HG03159 (cell line): ENCODE results near the gene AARS2.

Experiments
- ATAC-seq: cut with Tn5 transposase; IDR thresholded peaks from one replicate; pipeline ENCODE4 v1.9.1; 2021; ENCODE audit warnings: mild to moderate bottlenecking, moderate library complexity; ENCODE audit not compliant: unreplicated experiment

Gene AARS2

GRCh38 chr6:44301782-44302564, 11.2 kb downstream of the AARS2 start:
- no peak for ATAC-seq

DNA sequence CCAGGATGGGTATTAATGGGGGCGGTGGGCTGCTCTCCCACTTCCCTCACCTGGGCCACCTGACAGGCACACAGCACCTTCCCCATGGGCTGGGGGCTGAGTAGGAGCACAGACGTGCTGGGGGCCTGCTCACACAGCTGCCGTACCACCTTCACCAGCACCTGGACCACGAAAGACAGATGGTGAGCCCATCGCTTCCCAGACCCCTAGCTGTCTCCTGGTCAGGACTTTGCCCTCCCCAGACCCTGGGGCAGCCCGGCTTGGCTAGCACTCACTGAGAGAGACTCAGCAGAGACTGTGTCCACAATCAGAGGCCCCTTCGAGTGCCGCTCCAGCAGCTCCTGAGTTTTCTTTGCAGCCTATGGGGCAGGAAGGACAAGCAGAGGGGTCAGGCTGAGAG, 12.0 kb downstream of the AARS2 start:
- ATAC-seq = no peak

DNA sequence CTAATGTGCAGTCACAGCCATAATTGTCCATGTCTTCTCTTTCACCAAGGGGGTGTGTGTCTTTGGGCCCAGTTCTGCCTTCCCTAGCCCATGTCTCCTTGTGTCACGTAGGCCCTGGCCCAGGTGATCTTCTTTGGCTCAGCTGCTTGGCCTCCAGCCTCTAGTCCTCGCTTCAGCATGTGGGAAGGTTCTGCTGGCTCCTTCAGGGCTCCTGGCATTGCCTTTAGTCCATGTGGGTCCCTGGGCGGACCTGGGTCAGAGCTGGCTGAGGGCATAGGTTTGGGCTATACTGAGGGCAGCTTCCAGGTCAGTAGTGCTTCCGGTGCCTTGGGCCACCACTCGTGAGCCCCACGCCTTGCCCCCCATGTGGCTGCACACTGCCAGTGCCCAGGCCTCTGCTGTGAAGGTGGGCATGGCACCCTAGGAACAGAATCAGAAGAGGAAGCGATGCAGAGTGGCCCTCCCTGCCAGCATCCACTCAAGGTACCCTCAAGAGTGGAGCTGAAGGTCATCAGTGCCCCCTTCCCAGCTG, 12.8 kb downstream of the AARS2 start:
- ATAC-seq = no peak

DNA sequence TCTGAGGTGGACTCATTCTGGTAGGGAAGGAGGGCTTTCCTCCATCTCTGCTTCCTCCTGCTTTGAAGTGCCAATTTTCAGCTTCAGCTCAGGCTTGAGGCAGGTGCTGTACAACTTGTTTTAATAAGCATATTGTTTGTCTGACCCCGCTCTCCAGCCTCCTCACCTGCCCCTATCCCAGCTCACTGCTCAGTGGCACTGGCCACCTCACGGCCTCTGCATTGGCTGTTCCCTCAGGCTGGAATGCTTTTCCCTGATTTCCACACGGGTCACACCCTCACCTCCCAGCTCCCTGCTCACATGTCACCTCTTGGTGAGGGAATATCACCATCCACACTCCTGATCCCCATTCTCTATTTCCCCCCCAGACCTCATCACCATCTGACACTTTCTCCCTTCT, 14.3 kb downstream of the AARS2 start:
- ATAC-seq = no peak

DNA sequence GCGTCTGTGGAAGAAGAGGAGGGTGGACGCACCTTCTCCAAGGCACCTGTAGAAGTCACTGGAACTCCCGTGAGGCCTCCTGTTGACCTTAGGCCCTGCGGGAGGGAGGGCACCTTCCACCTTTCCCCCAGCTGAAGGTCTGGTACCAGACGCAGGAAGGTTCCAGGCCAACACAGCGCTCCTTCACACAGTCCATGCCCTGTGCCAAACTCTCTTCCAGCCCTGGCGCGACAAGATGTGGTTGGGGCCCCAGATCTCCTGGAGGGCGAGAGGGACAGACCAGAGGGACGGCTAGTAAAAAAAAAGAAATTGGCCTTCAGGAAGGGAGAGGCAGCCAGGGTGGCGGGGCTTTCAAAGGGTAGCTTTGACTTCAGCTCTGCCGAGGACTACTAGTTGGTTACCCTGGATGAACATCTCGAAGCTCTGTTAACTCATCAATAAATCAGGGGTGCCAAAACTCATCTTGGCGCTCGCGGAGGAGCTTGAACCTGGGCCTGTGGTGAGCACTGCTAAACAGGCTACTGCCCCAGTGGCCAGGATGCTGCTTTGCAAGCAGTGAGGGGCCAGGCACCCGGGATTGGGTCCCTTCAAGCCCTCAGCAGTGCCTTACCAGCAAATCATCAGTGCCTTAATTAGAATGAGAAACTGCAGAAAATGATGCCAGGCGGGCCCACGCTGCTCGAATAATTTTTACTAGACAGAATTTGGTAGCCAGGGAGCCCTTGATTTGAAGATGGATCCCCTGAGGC, 14.9 kb downstream of the AARS2 start:
- no peak for ATAC-seq

- ATAC-seq = no peak
These were observed 15.8 kb downstream of the AARS2 start for GRCh38 chr6:44297063-44298038.

DNA sequence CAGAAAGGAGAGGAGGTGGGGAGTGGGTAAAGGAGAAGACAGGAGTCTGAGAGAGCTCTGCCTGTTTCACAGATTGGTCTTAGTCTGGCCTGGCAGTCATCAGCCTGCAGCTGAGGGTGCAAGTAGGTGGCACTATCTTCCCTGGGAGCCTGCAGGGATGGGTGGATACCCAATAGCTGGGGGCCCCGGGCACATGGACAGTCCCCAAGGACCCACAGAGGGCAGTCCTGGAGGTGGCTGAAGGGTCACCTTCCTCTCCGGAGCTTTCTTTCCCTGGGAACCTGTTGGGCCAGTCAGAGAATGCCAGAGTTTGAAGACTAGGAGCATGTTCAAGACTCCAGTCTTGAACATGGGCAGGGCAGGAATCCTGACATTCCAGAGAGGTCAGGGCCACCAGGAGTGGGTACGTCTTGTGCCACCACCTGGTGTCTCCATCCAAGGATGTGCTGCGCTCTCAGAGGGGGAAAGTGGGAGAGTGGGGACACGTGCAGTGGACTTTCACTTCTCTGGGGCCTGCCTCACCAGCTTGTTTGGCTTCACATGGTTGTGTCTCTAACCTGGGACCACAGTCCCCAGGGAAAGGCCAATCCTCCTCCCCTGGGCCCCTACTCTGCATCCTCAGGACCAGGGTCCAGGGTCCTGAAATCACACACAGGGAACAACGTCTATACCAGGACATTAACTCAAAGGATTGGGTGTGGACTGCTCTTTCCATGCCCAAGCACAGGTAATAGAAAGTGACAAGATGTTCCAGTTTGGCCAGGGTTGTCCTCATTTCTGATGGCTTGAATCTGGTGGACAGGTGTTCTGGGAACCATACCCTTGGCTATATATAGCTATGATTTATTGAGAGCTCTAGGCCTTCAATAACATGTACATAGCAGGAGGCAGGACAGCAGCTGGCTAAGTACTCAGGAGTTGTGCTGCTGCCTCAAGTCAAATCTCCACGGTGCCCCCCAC, 18.0 kb downstream of the AARS2 start:
- ATAC-seq = no peak

DNA sequence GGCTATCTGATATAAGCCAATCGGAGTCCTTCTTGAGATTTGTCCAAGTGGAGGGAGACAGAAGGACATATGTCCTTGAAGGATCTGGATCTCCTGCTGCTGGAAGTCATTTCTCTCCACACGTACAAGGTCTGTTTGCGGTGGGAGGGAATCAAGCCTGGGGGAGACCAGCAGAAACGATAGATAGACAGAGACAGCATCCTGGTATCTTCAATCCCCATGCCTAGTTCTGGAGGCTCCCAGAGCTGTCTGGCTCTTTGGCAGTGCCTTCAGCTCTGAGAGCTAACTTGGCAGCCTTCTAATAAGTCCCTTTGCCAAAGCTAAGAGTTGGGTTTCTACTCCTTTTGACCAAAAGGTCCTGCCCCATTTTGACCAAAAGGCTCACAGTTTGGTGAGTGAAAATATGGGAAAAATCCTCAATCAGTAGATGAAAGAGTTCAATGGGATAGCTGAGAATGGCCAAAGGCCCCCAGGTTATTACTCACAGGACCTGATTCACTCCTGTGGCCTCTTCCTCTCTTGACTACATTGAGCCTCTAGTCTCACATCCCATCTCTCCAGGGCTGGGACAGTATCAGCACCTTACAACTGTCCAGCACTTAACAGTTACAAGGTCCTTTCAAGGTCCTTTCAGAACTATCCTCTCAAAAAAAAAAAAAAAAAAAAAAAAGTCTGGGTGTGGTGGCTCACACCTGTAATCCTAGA, 20.3 kb downstream of the AARS2 start:
- ATAC-seq = no peak

DNA sequence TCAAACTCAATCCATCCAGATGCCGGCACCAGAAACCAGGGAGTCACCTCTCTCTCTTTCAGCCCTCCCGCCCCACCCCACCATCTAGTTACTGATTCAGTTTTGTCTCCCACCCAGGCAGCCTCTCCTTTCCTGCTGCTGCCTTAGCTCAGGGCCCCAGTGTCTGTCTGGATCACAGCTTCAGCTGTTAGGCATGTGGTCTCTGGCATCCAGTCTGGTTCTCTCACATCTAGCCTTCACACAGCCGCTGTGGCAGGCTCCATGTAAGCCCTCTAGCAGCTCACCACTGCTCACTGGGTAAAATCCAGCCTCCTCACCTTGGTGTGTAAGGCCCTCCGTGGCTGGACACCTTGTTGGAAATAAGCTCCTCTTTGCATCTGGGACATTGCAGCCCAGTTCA, 21.3 kb downstream of the AARS2 start:
- no peak for ATAC-seq

GRCh38 chr6:44289726-44290260, 23.4 kb downstream of the AARS2 start:
- no peak for ATAC-seq

GRCh38 chr6:44286747-44287146, 26.4 kb downstream of the AARS2 start:
- ATAC-seq = no peak

- ATAC-seq = no peak
These were observed 26.9 kb downstream of the AARS2 start for GRCh38 chr6:44286285-44286565.

DNA sequence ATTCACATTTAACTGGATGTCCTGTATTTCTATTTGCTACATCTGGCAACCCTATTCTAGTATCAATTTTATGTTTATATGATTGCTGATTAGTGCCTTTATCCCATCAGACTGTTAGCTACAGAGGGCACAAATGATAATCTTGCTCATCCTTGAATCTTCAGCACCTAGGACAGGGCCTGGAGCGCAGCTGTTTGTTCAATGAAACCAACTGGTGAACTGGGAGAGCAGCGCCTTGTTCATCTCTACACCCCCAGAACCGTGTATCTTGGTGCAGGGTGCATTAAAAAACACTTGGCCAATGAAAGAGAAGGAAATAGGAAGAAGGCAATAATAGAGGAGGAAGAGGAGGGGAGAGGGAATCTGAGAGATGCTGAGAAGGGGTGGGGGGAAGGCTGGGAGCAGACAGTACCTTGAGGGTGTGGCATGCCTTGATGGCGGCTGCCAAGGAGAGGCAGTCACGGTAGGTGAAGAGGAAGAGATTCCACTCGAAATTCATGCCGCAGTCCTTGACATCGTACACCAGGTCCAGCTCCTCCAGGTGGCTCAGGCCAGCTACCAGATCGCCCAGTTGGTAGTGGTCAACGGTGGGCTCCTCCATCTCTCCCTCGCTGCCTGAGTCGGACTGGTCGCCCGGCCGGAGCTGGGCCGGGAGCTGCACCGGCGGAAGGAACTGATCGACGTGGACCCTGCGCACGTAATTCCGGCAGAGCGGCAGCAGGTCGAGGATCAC, 27.4 kb downstream of the AARS2 start:
- ATAC-seq = no peak

GRCh38 chr6:44284867-44285266, 28.3 kb downstream of the AARS2 start:
- ATAC-seq = no peak

DNA sequence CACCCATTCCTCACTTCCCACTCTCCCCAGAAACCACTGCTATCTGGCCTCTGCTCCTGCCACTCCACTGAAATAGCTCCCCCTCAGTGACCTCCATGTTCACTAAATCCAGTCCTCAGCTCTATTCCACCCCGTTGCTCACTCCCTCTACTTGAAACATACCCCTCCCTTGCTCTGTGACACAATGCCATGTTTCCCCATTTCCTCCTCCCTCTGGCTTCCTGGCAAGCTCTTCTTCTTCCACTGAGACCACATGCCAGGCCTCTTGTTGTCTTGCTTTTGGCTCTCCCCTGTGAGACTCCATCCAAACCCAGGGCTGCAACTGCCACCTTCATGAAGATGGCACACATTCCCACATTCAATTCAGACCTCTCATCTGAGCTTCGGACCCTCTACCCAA, 29.0 kb downstream of the AARS2 start:
- ATAC-seq = no peak

GRCh38 chr6:44278774-44279697, 34.1 kb downstream of the AARS2 start:
- ATAC-seq = no peak

DNA sequence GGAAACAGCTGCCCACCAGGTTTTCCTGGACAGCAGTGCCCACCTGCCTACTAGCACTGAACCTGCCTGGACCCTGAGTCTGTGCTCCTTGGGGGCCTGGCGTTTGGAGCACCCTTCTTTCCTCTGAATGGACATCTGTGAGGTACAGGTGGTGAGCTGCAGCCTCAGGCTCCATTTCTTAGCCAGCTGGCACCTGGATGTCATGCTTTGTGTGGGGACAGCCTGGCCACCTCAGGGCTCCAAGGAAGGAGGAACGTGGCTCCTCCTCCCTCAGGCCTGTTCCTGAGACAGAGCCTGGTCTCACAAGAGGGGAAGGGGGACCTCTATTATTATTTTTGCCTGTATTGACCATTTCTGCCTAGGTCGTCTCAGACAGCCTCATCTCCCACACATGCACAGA, 34.8 kb downstream of the AARS2 start:
- ATAC-seq = no peak
